HG03571 (cell line): Measurements from ENCODE around the gene ERVV-1.
"Not testable (repeated sequence)": the region's sequence is repeated elsewhere in the genome, so short reads cannot be mapped to it uniquely, and the experiment has no call there.

ENCODE experiments used
- ATAC-seq: cut with Tn5 transposase; IDR thresholded peaks from one replicate; pipeline ENCODE4 v1.9.1; 2021; ENCODE audit not compliant: unreplicated experiment

The ERVV-1 gene

GRCh38 chr19:53015730-53016129 is 2.0 kb downstream of the ERVV-1 start:
- ATAC-seq = no peak

- ATAC-seq = no peak
Observed at GRCh38 chr19:53019684-53020083, 6.0 kb downstream of the ERVV-1 start.

- ATAC-seq = not testable (repeated sequence)
Observed at GRCh38 chr19:53028306-53028705, 14.6 kb downstream of the ERVV-1 start.

- ATAC-seq = no peak
Observed at GRCh38 chr19:53034054-53034453, 20.3 kb downstream of the ERVV-1 start.

- ATAC-seq = no peak
Observed at GRCh38 chr19:53034948-53035675, 21.4 kb downstream of the ERVV-1 start.

- no peak for ATAC-seq
Observed at GRCh38 chr19:53037101-53038097, 23.7 kb downstream of the ERVV-1 start.

- no peak for ATAC-seq
Observed at GRCh38 chr19:53041366-53041765, 27.6 kb downstream of the ERVV-1 start.

- ATAC-seq = no peak
Observed at GRCh38 chr19:53045536-53045935, 31.8 kb downstream of the ERVV-1 start.

GRCh38 chr19:53047379-53047778 is 33.7 kb downstream of the ERVV-1 start:
- ATAC-seq = no peak

GRCh38 chr19:53055117-53055516 is 41.4 kb downstream of the ERVV-1 start:
- ATAC-seq = no peak

GRCh38 chr19:53057904-53058580 is 44.3 kb downstream of the ERVV-1 start:
- ATAC-seq = no peak
